Activated naive CD4-positive, alpha-beta T cell treated with anti-CD3 and anti-CD28 coated beads, Interleukin-2, amount 50 U/mL, for 72 hours (primary cell): ENCODE results near the gene EFEMP1. TPM values are rescaled to one million over a fixed set of nuclear protein-coding genes. Genes with fewer than 3 reads are reported as not detected.

Experiments
- ATAC-seq, 2 donors: fragments of 150-1000 bp; cut with Tn5 transposase; 2 replicates each; pipeline ENCODE4 v1.10.0; 2021; ENCODE audit warnings: mild to moderate bottlenecking in 2 of 2, moderate library complexity in 2 of 2
- DNase-seq, 2 donors: peaks; one replicate each; pipeline ENCODE4 v3.0.0; 2021 to 2022; ENCODE audit warnings: low spot score in 2 of 2
- H3K27ac Mint-ChIP-seq, 2 donors: one replicate each; pipeline ENCODE4 v1.8.0; 2022; ENCODE audit warnings: mild to moderate bottlenecking in 2 of 2, mixed read lengths in 2 of 2
- H3K36me3 Mint-ChIP-seq, 2 donors: one replicate each; pipeline ENCODE4 v1.8.0; 2022; ENCODE audit warnings: mixed read lengths in 2 of 2
- H3K9me3 Mint-ChIP-seq, 2 donors: one replicate each; pipeline ENCODE4 v1.8.0; 2022; ENCODE audit warnings: mixed read lengths in 2 of 2
- total RNA-seq, 2 donors: library from RNA; stranded (reverse); gene quantifications; one replicate each; pipeline ENCODE4 v1.2.3, GENCODE V29; 2022

The EFEMP1 gene, protein sequence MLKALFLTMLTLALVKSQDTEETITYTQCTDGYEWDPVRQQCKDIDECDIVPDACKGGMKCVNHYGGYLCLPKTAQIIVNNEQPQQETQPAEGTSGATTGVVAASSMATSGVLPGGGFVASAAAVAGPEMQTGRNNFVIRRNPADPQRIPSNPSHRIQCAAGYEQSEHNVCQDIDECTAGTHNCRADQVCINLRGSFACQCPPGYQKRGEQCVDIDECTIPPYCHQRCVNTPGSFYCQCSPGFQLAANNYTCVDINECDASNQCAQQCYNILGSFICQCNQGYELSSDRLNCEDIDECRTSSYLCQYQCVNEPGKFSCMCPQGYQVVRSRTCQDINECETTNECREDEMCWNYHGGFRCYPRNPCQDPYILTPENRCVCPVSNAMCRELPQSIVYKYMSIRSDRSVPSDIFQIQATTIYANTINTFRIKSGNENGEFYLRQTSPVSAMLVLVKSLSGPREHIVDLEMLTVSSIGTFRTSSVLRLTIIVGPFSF
- not detected for total RNA-seq

GRCh38 chr2:55923091-55923981 is at the start of gene EFEMP1:
Gene EFEMP1 (minus strand): TSS chr2:55923782. CDS start chr2:55922440, 1,342 bp downstream.
- Mint-ChIP-seq H3K27ac (no peak within 1 kb of the TSS), H3K9me3 (peaks cover 0 to 4% of the 10 kb centered on the region in 2 donors), H3K36me3 (no peaks in the 10 kb centered on the region)
- ATAC-seq, result peak in 1 of 2 donors; percentile 22
- DNase-seq, result no peak

DNA sequence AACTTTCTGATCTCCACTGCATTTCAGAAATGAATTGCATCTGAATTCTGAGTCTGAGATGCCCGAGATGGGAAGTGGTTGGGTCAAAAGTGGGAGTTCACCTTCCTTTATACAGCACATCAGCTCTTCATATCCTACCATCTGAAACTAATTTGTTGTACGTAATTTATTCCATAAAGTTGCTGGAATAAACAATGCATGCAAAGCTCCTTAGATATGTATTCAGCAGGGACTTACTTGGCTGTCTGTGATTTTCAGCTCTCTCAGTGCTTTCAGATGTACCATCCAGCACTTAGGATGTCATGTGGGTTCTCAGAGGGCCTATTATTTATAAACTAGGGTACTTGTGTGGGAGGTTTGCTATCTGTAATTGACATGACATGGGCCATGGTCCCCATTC is 46.9 kb upstream of the EFEMP1 start:
- ATAC-seq (no peak), DNase-seq (no peak)
- peaks cover 0 to 4% of the 10 kb centered on the region in 2 donors for H3K9me3 Mint-ChIP-seq
- no peak overlapping the region for H3K27ac Mint-ChIP-seq
- no peaks in the 10 kb centered on the region for H3K36me3 Mint-ChIP-seq

DNA sequence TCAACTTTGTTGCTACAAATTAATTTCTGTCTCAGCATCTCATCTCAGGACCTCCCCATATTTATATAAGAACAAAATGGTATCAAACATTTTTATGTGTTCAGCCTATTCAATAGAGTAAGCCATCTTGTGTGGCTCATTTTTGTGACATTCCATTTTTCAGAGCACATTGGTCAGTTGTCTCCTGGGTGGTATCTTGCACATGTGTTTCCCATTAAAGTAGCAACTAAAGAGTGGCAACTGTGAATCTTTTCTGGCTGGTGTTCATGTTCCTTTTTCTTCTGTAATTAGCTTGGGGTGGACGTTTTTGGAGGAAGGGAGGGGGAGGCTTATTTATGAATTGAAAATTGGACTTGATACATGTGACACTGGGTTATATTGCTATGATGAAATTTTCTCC is 45.4 kb upstream of the EFEMP1 start:
- no peak for DNase-seq
- Mint-ChIP-seq H3K27ac (no peak overlapping the region), H3K9me3 (peaks cover 0 to 4% of the 10 kb centered on the region in 2 donors), H3K36me3 (no peaks in the 10 kb centered on the region)
- no peak for ATAC-seq

GRCh38 chr2:55966401-55967118 is 43.0 kb upstream of the EFEMP1 start:
- ATAC-seq (no peak), DNase-seq (no peak)
- no peaks in the 10 kb centered on the region for H3K9me3 Mint-ChIP-seq
- no peaks in the 10 kb centered on the region for H3K36me3 Mint-ChIP-seq
- H3K27ac Mint-ChIP-seq, result no peak overlapping the region

DNA sequence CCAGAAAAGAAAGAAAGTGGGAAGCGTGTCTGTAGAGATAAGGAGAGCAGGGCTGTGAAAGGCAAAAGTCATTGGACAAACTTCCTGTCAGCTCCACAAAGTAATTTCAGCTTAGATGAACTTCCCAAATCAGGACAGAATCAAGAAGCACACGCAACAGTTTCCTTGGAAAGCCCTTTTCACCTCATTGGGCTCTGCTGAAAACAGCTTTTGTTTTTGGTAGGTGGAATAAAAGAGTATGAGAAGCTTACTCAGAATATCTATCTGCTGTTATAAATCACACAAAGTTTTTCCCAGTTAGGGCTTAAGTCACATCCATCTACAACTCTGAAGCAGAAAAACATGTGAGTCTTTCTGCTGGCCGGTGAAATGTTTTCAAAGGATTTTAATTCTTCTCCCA is 42.4 kb upstream of the EFEMP1 start:
- H3K27ac Mint-ChIP-seq, result no peak overlapping the region
- H3K9me3 Mint-ChIP-seq, result no peaks in the 10 kb centered on the region
- DNase-seq (no peak), ATAC-seq (no peak)
- no peaks in the 10 kb centered on the region for H3K36me3 Mint-ChIP-seq

DNA sequence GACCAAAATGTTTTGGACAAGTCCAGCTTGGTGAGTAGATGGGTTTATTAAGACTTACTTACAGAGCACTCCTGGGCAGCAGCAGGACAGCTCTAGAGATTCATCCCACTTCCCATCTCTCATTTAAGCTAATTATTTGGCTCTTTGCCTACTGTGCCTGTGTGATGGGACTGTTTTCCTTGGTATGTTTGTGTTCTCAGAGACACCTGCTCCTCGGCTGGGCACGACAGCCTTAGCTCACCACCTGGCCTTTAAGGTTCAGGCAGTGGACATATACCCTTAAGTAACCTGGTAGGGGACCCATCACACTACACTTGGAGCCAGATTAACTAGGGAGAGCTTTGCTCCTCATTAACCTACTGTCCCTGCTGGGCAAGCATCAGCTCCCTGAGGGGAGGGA is 41.7 kb upstream of the EFEMP1 start:
- H3K36me3 Mint-ChIP-seq, result no peaks in the 10 kb centered on the region
- ATAC-seq (no peak), DNase-seq (no peak)
- H3K9me3 Mint-ChIP-seq, result no peaks in the 10 kb centered on the region
- no peak overlapping the region for H3K27ac Mint-ChIP-seq

DNA sequence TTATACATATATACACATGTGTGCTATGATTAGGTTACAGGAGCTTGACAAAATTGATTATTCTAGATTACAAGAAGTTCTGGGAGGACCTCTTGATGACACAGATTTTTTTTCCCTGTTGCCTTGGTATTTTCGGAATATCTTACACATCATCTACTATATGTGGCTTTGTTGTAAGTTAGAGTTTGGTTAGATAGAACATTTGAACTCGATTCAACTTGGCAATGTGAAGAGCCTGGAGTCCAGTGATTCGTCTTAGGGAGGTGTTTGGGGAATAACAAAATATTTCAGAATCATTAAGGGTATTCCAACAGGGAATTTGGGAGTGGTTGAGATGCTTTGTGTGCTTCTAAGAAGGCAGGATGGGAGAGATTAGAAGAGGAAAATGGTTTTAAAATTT is 39.3 kb upstream of the EFEMP1 start:
- DNase-seq, result no peak

DNA sequence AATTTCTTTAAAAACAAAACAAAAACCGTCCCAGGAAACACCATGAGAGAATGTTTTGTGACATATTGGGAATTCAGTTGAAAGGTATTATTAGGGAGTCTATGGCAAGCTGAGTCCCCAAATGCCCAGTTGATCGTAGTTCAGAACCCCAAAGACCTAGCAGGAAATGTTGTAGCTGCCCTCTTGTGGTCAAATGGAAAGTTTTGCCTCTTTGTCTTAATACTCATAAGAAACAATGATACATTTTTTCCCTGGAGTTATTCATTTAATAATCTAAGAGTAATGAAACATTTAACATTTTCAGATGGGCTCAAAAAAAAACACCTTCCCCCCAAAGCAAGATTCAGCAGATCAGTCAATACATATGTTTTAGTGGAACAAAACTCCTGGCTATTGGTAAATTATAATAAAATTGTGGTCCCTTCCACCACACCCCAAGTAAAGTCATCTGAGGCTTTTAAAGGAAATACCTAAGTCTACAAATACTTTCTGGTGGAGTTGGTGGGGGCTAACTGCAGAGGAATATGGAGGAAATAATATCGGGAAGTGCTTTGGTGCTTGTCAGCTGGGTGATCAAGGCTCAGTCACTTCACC is 37.8 kb upstream of the EFEMP1 start:
- DNase-seq, result no peak
- no peak for ATAC-seq
- Mint-ChIP-seq H3K9me3 (no peaks in the 10 kb centered on the region), H3K27ac (no peak overlapping the region), H3K36me3 (no peaks in the 10 kb centered on the region)

More for the DNA sequence above, 39.3 kb upstream of the EFEMP1 start:
- H3K9me3 Mint-ChIP-seq, result no peaks in the 10 kb centered on the region
- H3K36me3 Mint-ChIP-seq, result no peaks in the 10 kb centered on the region
- ATAC-seq, result no peak
- H3K27ac Mint-ChIP-seq, result no peak overlapping the region

GRCh38 chr2:55958756-55959155 is 35.2 kb upstream of the EFEMP1 start:
- Mint-ChIP-seq H3K27ac (no peak overlapping the region), H3K36me3 (no peaks in the 10 kb centered on the region), H3K9me3 (no peaks in the 10 kb centered on the region)
- no peak for ATAC-seq
- DNase-seq, result no peak

- DNase-seq (no peak), ATAC-seq (no peak)
- H3K27ac Mint-ChIP-seq, result no peak overlapping the region
- H3K9me3 Mint-ChIP-seq, result no peaks in the 10 kb centered on the region
- H3K36me3 Mint-ChIP-seq, result no peaks in the 10 kb centered on the region
Observed at GRCh38 chr2:55957142-55957541, 33.6 kb upstream of the EFEMP1 start.

DNA sequence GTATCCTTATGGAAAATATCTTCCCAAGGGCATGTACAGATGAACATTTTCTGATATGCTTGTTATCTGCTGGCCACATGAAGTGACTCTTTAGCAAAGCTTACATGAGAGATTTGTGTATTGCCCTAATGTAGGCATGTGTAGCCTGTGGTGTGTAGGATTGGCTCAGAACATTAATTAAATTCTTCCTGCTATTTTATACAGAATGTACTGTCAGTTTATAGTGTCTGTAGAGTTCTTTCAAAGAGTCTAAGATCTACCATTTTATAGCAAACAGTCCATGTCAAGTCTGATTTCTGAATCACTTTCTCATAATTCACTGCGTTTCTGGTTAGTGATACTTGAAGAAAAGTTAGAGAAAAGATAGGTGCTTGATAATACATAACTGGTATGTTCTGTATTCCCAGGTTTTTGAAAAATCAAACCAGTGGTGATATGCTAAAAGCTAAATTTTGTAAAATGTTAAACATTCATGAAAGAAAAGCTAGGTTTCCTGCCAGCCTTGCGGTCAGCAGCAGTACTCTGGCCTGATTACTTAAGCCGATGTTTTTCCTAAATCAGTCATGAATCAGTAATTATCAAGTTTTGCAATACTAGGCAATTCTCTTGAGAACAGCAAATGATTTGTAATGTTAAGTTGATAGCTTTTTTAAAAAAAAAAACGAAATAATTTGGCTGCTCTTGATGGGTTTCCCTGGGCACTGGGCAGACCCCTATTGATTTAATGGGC is 30.9 kb upstream of the EFEMP1 start:
- ATAC-seq, result no peak
- no peaks in the 10 kb centered on the region for H3K36me3 Mint-ChIP-seq
- H3K9me3 Mint-ChIP-seq, result no peaks in the 10 kb centered on the region
- no peak overlapping the region for H3K27ac Mint-ChIP-seq
- DNase-seq, result no peak

DNA sequence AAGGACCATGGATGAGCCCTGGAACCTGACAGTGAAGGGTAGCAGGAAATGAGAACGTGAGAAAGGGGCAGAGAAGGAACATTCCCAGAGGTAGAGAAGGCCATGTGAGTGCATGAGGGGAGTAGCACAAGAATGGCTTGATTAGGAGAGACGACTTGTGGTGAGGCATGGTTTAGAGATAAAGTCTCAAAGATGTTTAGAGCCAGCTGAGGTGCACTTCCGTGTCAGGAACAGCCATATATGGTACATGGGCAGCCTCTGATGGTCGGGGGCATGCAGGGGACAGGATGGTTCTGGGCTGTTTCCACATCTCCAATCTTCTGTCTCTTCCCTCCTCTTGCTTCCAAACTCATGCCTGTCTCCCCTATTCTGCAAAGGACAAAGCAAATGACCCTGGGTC is 28.8 kb upstream of the EFEMP1 start:
- Mint-ChIP-seq H3K27ac (no peak overlapping the region), H3K9me3 (peaks cover 0 to under 1% of the 10 kb centered on the region in 2 donors), H3K36me3 (no peaks in the 10 kb centered on the region)
- no peak for DNase-seq
- ATAC-seq, result no peak

DNA sequence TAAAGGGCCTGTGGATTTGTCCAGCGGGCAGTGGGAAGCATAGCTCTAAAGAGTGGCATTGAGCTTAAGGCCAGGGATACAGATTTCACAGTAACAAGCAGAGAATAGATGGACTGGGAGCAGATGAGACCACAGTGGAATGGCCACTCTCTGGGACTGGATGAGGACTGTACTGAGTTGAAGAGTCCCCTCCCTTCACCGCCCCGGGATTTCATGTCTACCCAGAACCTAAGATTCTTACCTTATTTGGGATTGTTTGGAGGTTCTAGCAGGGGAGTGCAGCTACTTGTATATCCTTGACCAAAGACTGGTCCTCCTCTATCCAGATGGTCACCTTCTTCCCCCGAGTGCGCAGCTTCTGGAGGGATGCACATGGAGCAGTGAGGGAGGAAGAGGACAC is 28.0 kb upstream of the EFEMP1 start:
- no peaks in the 10 kb centered on the region for H3K36me3 Mint-ChIP-seq
- H3K9me3 Mint-ChIP-seq, result peaks cover 0 to 4% of the 10 kb centered on the region in 2 donors
- DNase-seq (no peak), ATAC-seq (no peak)
- H3K27ac Mint-ChIP-seq, result no peak overlapping the region

DNA sequence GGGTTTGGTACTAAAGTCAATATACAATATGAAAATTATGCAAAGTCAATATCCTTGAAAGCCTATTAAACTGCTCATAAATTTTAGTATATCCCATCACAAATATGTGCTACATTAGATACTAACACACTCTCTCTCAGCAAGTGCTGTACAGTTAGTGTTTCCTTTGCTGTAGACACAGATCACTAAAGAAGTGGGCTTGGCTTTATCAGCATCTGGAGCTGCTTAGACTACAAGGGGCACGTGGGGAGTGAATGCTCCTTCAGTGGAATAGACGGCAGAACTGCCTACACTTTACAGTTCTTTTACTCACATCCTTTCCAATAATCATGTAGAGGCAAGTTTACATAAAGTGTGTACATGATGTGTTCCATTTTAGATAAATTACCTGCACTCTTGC is 26.0 kb upstream of the EFEMP1 start:
- H3K27ac Mint-ChIP-seq, result no peak overlapping the region
- peaks cover 4 to 9% of the 10 kb centered on the region in 2 donors for H3K9me3 Mint-ChIP-seq
- no peaks in the 10 kb centered on the region for H3K36me3 Mint-ChIP-seq
- DNase-seq, result no peak
- no peak for ATAC-seq

DNA sequence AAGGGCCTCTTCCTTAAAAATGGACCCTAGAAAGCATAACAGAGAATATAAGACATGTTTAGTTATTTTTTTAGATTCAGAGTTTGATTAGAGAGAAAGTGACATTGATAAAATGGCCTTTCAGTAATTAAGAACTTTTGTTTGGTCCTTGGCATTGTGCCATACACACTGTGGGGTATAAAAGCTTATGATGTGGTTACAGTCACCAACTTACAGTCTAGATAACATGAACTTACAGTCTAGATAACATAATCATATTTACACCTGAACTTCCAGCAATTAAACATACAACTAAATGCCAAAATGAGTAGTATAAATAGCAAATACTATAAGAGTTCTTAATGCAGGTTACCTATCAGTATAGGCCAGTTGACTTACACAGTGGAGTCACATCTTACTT is 25.6 kb upstream of the EFEMP1 start:
- no peaks in the 10 kb centered on the region for H3K36me3 Mint-ChIP-seq
- DNase-seq (no peak), ATAC-seq (no peak)
- H3K9me3 Mint-ChIP-seq, result peaks cover 4 to 9% of the 10 kb centered on the region in 2 donors
- H3K27ac Mint-ChIP-seq, result no peak overlapping the region
